H9 (cell line): ENCODE data around the gene TNFRSF11A. TPM values are rescaled to one million over a fixed set of nuclear protein-coding genes. Genes with fewer than 3 reads are reported as not detected.

ENCODE experiments used
- DNase-seq: peaks from one replicate; pipeline ENCODE4 v3.0.0-alpha.2; 2017
- H2AFZ ChIP-seq: one replicate; pipeline ENCODE4 v1.6.1; 2013; ENCODE audit warnings: mild to moderate bottlenecking, low read length, control low read depth, moderate library complexity
- H2AK5ac ChIP-seq: 2 replicates; pipeline ENCODE4 v1.6.1; 2013; ENCODE audit warnings: low read length, control low read depth, mixed read lengths; ENCODE audit not compliant: insufficient read length
- H2BK120ac ChIP-seq: one replicate; pipeline ENCODE4 v1.6.1; 2013; ENCODE audit warnings: low read depth, mild to moderate bottlenecking, low read length, control low read depth, inconsistent platforms; ENCODE audit not compliant: poor library complexity, severe bottlenecking
- H2BK12ac ChIP-seq: 2 replicates; pipeline ENCODE4 v1.6.1; 2013; ENCODE audit warnings: low read length, control low read depth, mixed read lengths, low read depth; ENCODE audit not compliant: insufficient read length
- H2BK15ac ChIP-seq: 2 replicates; pipeline ENCODE4 v1.6.1; 2013; ENCODE audit warnings: low read depth, low read length, control low read depth
- H2BK20ac ChIP-seq: one replicate; pipeline ENCODE4 v1.6.1; 2013; ENCODE audit warnings: low read depth, mild to moderate bottlenecking, low read length, control low read depth, inconsistent platforms; ENCODE audit not compliant: poor library complexity, severe bottlenecking
- H2BK5ac ChIP-seq: 2 replicates; pipeline ENCODE4 v1.6.1; 2013; ENCODE audit warnings: low read length, control low read depth, mixed read lengths; ENCODE audit not compliant: insufficient read length
- H3K14ac ChIP-seq: 2 replicates; pipeline ENCODE4 v1.6.1; 2013; ENCODE audit warnings: low read length, control low read depth; ENCODE audit not compliant: insufficient read depth
- H3K18ac ChIP-seq: 2 replicates; pipeline ENCODE4 v1.6.1; 2013; ENCODE audit warnings: low read depth, mild to moderate bottlenecking, mixed read lengths, low read length, control low read depth; ENCODE audit not compliant: insufficient read length
- H3K23ac ChIP-seq: 2 replicates; pipeline ENCODE4 v1.6.1; 2013; ENCODE audit warnings: low read length, control low read depth, mixed read lengths, low read depth; ENCODE audit not compliant: insufficient read length
- H3K23me2 ChIP-seq: 2 replicates; pipeline ENCODE4 v1.6.1; 2013; ENCODE audit warnings: low read depth, mild to moderate bottlenecking, mixed read lengths, low read length, control low read depth; ENCODE audit not compliant: insufficient read length, poor library complexity, severe bottlenecking
- H3K27ac ChIP-seq: 2 replicates; pipeline ENCODE4 v1.5.1; 2013; ENCODE audit warnings: low read length, control low read depth, mixed read lengths, low read depth; ENCODE audit not compliant: insufficient read length
- H3K27me3 ChIP-seq: 2 replicates; pipeline ENCODE4 v1.6.1; 2013; ENCODE audit warnings: low read length, control low read depth, inconsistent platforms; ENCODE audit not compliant: insufficient read depth
- H3K4ac ChIP-seq: 2 replicates; pipeline ENCODE4 v1.6.1; 2013; ENCODE audit warnings: low read depth, mild to moderate bottlenecking, control low read depth, inconsistent platforms, low read length, moderate library complexity
- H3K4me1 ChIP-seq: 2 replicates; pipeline ENCODE4 v1.6.1; 2013; ENCODE audit warnings: low read length, control low read depth, inconsistent platforms; ENCODE audit not compliant: insufficient read depth
- H3K4me2 ChIP-seq: 2 replicates; pipeline ENCODE4 v1.6.1; 2013; ENCODE audit warnings: low read length, control low read depth, mixed read lengths; ENCODE audit not compliant: insufficient read length, insufficient read depth
- H3K56ac ChIP-seq: 2 replicates; pipeline ENCODE4 v1.6.1; 2013; ENCODE audit warnings: low read depth, mild to moderate bottlenecking, mixed read lengths, low read length, control low read depth; ENCODE audit not compliant: insufficient read length
- H3K79me1 ChIP-seq: 2 replicates; pipeline ENCODE4 v1.6.1; 2013; ENCODE audit warnings: low read depth, mild to moderate bottlenecking, moderate library complexity, low read length, control low read depth, inconsistent platforms; ENCODE audit not compliant: insufficient read depth, poor library complexity, severe bottlenecking
- H3K79me2 ChIP-seq: 2 replicates; pipeline ENCODE4 v1.6.1; 2013; ENCODE audit warnings: low read length, control low read depth, inconsistent platforms; ENCODE audit not compliant: insufficient read depth
- H3K9ac ChIP-seq: 2 replicates; pipeline ENCODE4 v1.6.1; 2013; ENCODE audit warnings: low read length, control low read depth, mixed read lengths; ENCODE audit not compliant: insufficient read length; ENCODE audit errors: extremely low read depth
- H3K9me3 ChIP-seq: one replicate; pipeline ENCODE4 v1.6.1; 2013; ENCODE audit warnings: low read depth, low read length, inconsistent platforms; ENCODE audit not compliant: control insufficient read depth
- H3T11ph ChIP-seq: one replicate; pipeline ENCODE4 v1.6.1; 2013; ENCODE audit warnings: mild to moderate bottlenecking, low read length, control low read depth, inconsistent platforms
- H4K20me1 ChIP-seq: one replicate; pipeline ENCODE4 v1.6.1; 2013; ENCODE audit not compliant: control insufficient read depth, insufficient read length, insufficient read depth
- H4K5ac ChIP-seq: 2 replicates; pipeline ENCODE4 v1.6.1; 2013; ENCODE audit warnings: low read depth, mild to moderate bottlenecking, mixed read lengths, low read length, control low read depth; ENCODE audit not compliant: insufficient read length
- H4K8ac ChIP-seq: replicated peaks from 2 replicates; pipeline ENCODE4 v1.6.1; 2013; ENCODE audit warnings: low read length, control low read depth, mixed read lengths, low read depth; ENCODE audit not compliant: insufficient read length
- H4K91ac ChIP-seq: 2 replicates; pipeline ENCODE4 v1.6.1; 2013; ENCODE audit warnings: low read depth, mild to moderate bottlenecking, moderate library complexity, mixed read lengths, low read length, control low read depth; ENCODE audit not compliant: insufficient read length
- H3K27ac Mint-ChIP-seq, 3 experiments: 2 replicates in 2 of 3; 3 replicates in 1 of 3; pipeline ENCODE4 v1.8.0; 2020 to 2021; ENCODE audit warnings: mixed read lengths in 3 of 3, mild to moderate bottlenecking in 1 of 3, moderate library complexity in 1 of 3
- H3K27me3 Mint-ChIP-seq: 2 replicates; pipeline ENCODE4 v1.8.0; 2021; ENCODE audit warnings: low read depth, mild to moderate bottlenecking, moderate library complexity, mixed read lengths
- H3K36me3 Mint-ChIP-seq, 3 experiments: 2 replicates in 2 of 3; 3 replicates in 1 of 3; pipeline ENCODE4 v1.8.0; 2020 to 2021; ENCODE audit warnings: low read depth in 3 of 3, mixed read lengths in 3 of 3; ENCODE audit not compliant: insufficient read depth in 1 of 3
- H3K4me1 Mint-ChIP-seq, 2 experiments: 2 replicates each; pipeline ENCODE4 v1.8.0; 2020; ENCODE audit warnings: mixed read lengths in 2 of 2
- H3K4me3 Mint-ChIP-seq, 2 experiments: 2 replicates in 1 of 2; 3 replicates in 1 of 2; pipeline ENCODE4 v1.8.0; 2020 to 2021; ENCODE audit warnings: mild to moderate bottlenecking in 2 of 2, mixed read lengths in 2 of 2, moderate library complexity in 1 of 2
- H3K9me3 Mint-ChIP-seq, 2 experiments: 2 replicates in 1 of 2; 3 replicates in 1 of 2; pipeline ENCODE4 v1.8.0; 2020; ENCODE audit warnings: mild to moderate bottlenecking in 2 of 2, mixed read lengths in 2 of 2, moderate library complexity in 1 of 2
- WGBS: extraction: QIAGEN DNeasy Blood & Tissue Kit; methylation state at CpG from one replicate; pipeline ENCODE4 v1.1.7; 2013; ENCODE audit warnings: missing lambda C conversion rate, low lambda C conversion rate, mixed read lengths; ENCODE audit not compliant: insufficient read length; ENCODE audit errors: extremely low coverage; 5-methylcytosine and 5-hydroxymethylcytosine counted together
- total RNA-seq: library from RNA; stranded (reverse); gene quantifications from 2 replicates; pipeline ENCODE4 v1.2.1, GENCODE V29; 2021
- TF ChIP-seq, protein P1 (sequence below): fragments of 200-600 bp; sonication (generic); conservative IDR thresholded peaks from 3 replicates; pipeline ENCODE4 v1.8.0; 2021; ENCODE audit warnings: antibody characterized with exemption, mild to moderate bottlenecking

The TNFRSF11A gene
- total RNA-seq, 1 experiment from 2014 or later, result 7.8 TPM

GRCh38 chr18:62396967-62397366 lies 71.9 kb downstream of the TNFRSF11A start:
- no peak for DNase-seq
- H3K4me3 Mint-ChIP-seq, result no peak overlapping the region
- Histone ChIP-seq H3K9ac (no peak overlapping the region), H3K56ac (no peak overlapping the region), H2BK15ac (no peak overlapping the region), H3T11ph (no peak overlapping the region), H3K23ac (no peak overlapping the region), H2BK120ac (no peak overlapping the region), H2BK20ac (no peak overlapping the region), H4K5ac (no peak overlapping the region), H2AK5ac (no peak overlapping the region), H3K79me1 (no peaks in the 10 kb centered on the region), H2BK5ac (no peak overlapping the region), H3K4me1 (peaks cover 5% of the 10 kb centered on the region; the same call in 1 of the 2 replicates), H4K8ac (no peak overlapping the region), H3K23me2 (no peaks in the 10 kb centered on the region), H4K91ac (no peak overlapping the region), H3K79me2 (no peaks in the 10 kb centered on the region), H3K4ac (no peak overlapping the region), H2AFZ (no peak overlapping the region), H2BK12ac (no peak overlapping the region), H3K14ac (no peak overlapping the region), H3K9me3 (no peaks in the 10 kb centered on the region), H3K4me2 (no peak overlapping the region), H3K18ac (no peak overlapping the region), H3K27me3 (no peaks in the 10 kb centered on the region), H3K27ac (no peak overlapping the region), H4K20me1 (no peaks in the 10 kb centered on the region)
- H3K9me3 Mint-ChIP-seq, result peaks cover 0 to 4% of the 10 kb centered on the region in 2 experiments; a peak in 2 of 5 replicates
- H3K36me3 Mint-ChIP-seq, result no peaks in the 10 kb centered on the region; a peak in 1 of 7 replicates
- peaks cover 28 to 34% of the 10 kb centered on the region in 2 experiments for H3K4me1 Mint-ChIP-seq
- no peaks in the 10 kb centered on the region; the same call in 1 of the 2 replicates for H3K27me3 Mint-ChIP-seq
- TF ChIP-seq, protein P1, sequence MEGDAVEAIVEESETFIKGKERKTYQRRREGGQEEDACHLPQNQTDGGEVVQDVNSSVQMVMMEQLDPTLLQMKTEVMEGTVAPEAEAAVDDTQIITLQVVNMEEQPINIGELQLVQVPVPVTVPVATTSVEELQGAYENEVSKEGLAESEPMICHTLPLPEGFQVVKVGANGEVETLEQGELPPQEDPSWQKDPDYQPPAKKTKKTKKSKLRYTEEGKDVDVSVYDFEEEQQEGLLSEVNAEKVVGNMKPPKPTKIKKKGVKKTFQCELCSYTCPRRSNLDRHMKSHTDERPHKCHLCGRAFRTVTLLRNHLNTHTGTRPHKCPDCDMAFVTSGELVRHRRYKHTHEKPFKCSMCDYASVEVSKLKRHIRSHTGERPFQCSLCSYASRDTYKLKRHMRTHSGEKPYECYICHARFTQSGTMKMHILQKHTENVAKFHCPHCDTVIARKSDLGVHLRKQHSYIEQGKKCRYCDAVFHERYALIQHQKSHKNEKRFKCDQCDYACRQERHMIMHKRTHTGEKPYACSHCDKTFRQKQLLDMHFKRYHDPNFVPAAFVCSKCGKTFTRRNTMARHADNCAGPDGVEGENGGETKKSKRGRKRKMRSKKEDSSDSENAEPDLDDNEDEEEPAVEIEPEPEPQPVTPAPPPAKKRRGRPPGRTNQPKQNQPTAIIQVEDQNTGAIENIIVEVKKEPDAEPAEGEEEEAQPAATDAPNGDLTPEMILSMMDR, result no peak
- no CpG with 5 or more reads among the region's 3 CpGs for WGBS
- no peak overlapping the region for H3K27ac Mint-ChIP-seq
